Measurements from ENCODE around the gene TRIM8. TPM values are rescaled to one million over a fixed set of nuclear protein-coding genes. Genes with fewer than 3 reads are reported as not detected.
A peak's percentile ranks its signal among the peaks of the same experiment; 100 is the strongest.

The TRIM8 gene
- total RNA-seq, 1 experiment from 2014 or later, result 36.3 TPM

DNA sequence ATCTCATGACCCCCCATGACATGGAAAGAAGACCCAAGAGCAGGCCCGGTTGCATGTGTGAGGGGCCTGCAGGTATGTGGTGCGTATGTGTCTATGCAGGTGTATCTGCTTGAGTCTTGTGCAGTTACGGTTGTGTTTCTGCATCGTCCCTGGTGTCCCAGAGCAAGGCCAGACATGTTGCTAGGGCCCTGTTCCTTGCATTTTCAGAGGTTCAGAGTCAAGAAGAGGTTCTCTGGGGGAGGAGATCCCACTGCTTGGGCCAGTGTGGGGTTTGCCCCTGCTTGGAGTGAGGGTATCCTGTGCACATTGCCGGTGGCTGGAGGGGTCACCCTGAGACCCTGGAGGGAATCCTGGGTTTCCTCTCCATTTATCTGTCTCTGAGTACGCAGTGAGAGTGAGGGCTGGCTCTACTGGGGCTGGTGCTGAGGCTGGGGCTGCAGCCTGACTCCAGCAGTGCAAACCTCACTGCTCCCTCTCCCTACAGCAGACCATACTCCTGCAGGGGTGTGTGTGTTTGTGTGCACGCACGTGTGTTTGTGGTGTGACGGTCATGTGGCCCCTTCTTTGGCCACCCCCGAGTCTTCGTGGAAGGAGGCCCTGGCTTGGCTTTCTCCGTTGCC, 4.1 kb downstream of the TRIM8 start:
- Mint-ChIP-seq H3K4me1 (peaks cover 59% of the 10 kb centered on the region), H3K27ac (peak overlapping the region; percentile 67; the same call in 1 of the 2 replicates), H3K4me3 (no peak overlapping the region; the same call in 1 of the 2 replicates), H3K9me3 (no peaks in the 10 kb centered on the region), H3K36me3 (peaks cover 2% of the 10 kb centered on the region; the same call in 1 of the 2 replicates), H3K27me3 (ENCODE audit: low read depth) (no peaks in the 10 kb centered on the region)
- TF ChIP-seq, protein P1, sequence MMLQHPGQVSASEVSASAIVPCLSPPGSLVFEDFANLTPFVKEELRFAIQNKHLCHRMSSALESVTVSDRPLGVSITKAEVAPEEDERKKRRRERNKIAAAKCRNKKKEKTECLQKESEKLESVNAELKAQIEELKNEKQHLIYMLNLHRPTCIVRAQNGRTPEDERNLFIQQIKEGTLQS (CRISPR knock-in tag; conservative IDR thresholded peaks at IDR 0.05), result no peak
- TF ChIP-seq JUN (CRISPR knock-in tag; IDR thresholded peaks at IDR 0.05) (no peak), ZNF138 (CRISPR knock-in tag; conservative IDR thresholded peaks at IDR 0.05) (no peak), ELF4 (CRISPR knock-in tag; IDR thresholded peaks at IDR 0.05; ENCODE audit: low read depth) (no peak), MYBL2 (CRISPR knock-in tag; IDR thresholded peaks at IDR 0.05) (no peak), ETV6 (CRISPR knock-in tag; IDR thresholded peaks at IDR 0.05) (no peak), HMGA2 (CRISPR knock-in tag; IDR thresholded peaks at IDR 0.05) (no peak), SMAD4 (CRISPR knock-in tag; IDR thresholded peaks at IDR 0.05) (no peak), NR1H2 (CRISPR knock-in tag; IDR thresholded peaks at IDR 0.05) (no peak), ZNF423 (CRISPR knock-in tag; IDR thresholded peaks at IDR 0.05) (no peak), RORB (CRISPR knock-in tag; IDR thresholded peaks at IDR 0.05) (no peak), KAT7 (CRISPR knock-in tag; IDR thresholded peaks at IDR 0.05; ENCODE audit: borderline replicate concordance) (no peak), CBFB (CRISPR knock-in tag; IDR thresholded peaks at IDR 0.05; ENCODE audit: low read depth) (no peak)
- TF ChIP-seq, protein P2, sequence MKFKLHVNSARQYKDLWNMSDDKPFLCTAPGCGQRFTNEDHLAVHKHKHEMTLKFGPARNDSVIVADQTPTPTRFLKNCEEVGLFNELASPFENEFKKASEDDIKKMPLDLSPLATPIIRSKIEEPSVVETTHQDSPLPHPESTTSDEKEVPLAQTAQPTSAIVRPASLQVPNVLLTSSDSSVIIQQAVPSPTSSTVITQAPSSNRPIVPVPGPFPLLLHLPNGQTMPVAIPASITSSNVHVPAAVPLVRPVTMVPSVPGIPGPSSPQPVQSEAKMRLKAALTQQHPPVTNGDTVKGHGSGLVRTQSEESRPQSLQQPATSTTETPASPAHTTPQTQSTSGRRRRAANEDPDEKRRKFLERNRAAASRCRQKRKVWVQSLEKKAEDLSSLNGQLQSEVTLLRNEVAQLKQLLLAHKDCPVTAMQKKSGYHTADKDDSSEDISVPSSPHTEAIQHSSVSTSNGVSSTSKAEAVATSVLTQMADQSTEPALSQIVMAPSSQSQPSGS (CRISPR knock-in tag; IDR thresholded peaks at IDR 0.05; ENCODE audit: borderline replicate concordance, low read depth), result no peak
- TF ChIP-seq, protein P3, sequence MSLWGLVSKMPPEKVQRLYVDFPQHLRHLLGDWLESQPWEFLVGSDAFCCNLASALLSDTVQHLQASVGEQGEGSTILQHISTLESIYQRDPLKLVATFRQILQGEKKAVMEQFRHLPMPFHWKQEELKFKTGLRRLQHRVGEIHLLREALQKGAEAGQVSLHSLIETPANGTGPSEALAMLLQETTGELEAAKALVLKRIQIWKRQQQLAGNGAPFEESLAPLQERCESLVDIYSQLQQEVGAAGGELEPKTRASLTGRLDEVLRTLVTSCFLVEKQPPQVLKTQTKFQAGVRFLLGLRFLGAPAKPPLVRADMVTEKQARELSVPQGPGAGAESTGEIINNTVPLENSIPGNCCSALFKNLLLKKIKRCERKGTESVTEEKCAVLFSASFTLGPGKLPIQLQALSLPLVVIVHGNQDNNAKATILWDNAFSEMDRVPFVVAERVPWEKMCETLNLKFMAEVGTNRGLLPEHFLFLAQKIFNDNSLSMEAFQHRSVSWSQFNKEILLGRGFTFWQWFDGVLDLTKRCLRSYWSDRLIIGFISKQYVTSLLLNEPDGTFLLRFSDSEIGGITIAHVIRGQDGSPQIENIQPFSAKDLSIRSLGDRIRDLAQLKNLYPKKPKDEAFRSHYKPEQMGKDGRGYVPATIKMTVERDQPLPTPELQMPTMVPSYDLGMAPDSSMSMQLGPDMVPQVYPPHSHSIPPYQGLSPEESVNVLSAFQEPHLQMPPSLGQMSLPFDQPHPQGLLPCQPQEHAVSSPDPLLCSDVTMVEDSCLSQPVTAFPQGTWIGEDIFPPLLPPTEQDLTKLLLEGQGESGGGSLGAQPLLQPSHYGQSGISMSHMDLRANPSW (CRISPR knock-in tag; conservative IDR thresholded peaks at IDR 0.05; ENCODE audit: low read depth), result no peak
- TF ChIP-seq, protein P4, sequence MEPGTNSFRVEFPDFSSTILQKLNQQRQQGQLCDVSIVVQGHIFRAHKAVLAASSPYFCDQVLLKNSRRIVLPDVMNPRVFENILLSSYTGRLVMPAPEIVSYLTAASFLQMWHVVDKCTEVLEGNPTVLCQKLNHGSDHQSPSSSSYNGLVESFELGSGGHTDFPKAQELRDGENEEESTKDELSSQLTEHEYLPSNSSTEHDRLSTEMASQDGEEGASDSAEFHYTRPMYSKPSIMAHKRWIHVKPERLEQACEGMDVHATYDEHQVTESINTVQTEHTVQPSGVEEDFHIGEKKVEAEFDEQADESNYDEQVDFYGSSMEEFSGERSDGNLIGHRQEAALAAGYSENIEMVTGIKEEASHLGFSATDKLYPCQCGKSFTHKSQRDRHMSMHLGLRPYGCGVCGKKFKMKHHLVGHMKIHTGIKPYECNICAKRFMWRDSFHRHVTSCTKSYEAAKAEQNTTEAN (CRISPR knock-in tag; IDR thresholded peaks at IDR 0.05), result no peak
- TF ChIP-seq, protein P5, sequence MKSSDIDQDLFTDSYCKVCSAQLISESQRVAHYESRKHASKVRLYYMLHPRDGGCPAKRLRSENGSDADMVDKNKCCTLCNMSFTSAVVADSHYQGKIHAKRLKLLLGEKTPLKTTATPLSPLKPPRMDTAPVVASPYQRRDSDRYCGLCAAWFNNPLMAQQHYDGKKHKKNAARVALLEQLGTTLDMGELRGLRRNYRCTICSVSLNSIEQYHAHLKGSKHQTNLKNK (CRISPR knock-in tag; IDR thresholded peaks at IDR 0.05), result no peak
- TF ChIP-seq, protein P6, sequence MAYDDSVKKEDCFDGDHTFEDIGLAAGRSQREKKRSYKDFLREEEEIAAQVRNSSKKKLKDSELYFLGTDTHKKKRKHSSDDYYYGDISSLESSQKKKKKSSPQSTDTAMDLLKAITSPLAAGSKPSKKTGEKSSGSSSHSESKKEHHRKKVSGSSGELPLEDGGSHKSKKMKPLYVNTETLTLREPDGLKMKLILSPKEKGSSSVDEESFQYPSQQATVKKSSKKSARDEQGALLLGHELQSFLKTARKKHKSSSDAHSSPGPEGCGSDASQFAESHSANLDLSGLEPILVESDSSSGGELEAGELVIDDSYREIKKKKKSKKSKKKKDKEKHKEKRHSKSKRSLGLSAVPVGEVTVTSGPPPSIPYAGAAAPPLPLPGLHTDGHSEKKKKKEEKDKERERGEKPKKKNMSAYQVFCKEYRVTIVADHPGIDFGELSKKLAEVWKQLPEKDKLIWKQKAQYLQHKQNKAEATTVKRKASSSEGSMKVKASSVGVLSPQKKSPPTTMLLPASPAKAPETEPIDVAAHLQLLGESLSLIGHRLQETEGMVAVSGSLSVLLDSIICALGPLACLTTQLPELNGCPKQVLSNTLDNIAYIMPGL (CRISPR knock-in tag; IDR thresholded peaks at IDR 0.05), result no peak
- no peak for ATAC-seq
- CTCF ChIA-PET, result no interaction called here
- POLR2A ChIA-PET, result no interaction called here
- no peak for DNase-seq (ENCODE audit: low spot score)

Data from WTC11 (cell line).